ENCODE results near the gene HSPA1B. TPM values are rescaled to one million over a fixed set of nuclear protein-coding genes. Genes with fewer than 3 reads are reported as not detected.

Gene HSPA1B
- total RNA-seq, 1 experiment from 2014 or later: 85.1 TPM

GRCh38 chr6:31861150-31861549 is 33.6 kb downstream of the HSPA1B start:
- peaks cover 7 to 30% (median 17%) of the 10 kb centered on the region in 3 experiments; a peak in 6 of 7 replicates for H3K36me3 Mint-ChIP-seq (ENCODE audit: insufficient read depth in 1 of 3, low read depth in 3 of 3)
- no peak overlapping the region for H2AFZ ChIP-seq (ENCODE audit: low read length)
- H2BK15ac ChIP-seq (ENCODE audit: low read depth, low read length): no peak overlapping the region
- H4K5ac ChIP-seq (ENCODE audit: insufficient read length, low read depth, low read length): no peak overlapping the region
- H3K4me1 Mint-ChIP-seq: peaks cover 13 to 20% of the 10 kb centered on the region in 2 experiments
- no peak overlapping the region for H3K4ac ChIP-seq (ENCODE audit: low read depth, low read length)
- H2AK5ac ChIP-seq (ENCODE audit: insufficient read length, low read length): no peak overlapping the region
- no peak overlapping the region for H2BK5ac ChIP-seq (ENCODE audit: insufficient read length, low read length)
- H3K23ac ChIP-seq (ENCODE audit: insufficient read length, low read depth, low read length): no peak overlapping the region
- no peak overlapping the region for H3K14ac ChIP-seq (ENCODE audit: insufficient read depth, low read length)
- no CpG with 5 or more reads among the region's 7 CpGs for WGBS (ENCODE audit: extremely low coverage, insufficient read length, low lambda C conversion rate)
- no peak overlapping the region for H3K4me2 ChIP-seq (ENCODE audit: insufficient read depth, insufficient read length, low read length)
- H4K8ac ChIP-seq (replicated peaks; ENCODE audit: insufficient read length, low read depth, low read length): no peak overlapping the region
- H4K20me1 ChIP-seq (ENCODE audit: control insufficient read depth, insufficient read depth, insufficient read length): no peaks in the 10 kb centered on the region
- H2BK120ac ChIP-seq (ENCODE audit: low read depth, low read length, poor library complexity, severe bottlenecking): no peak overlapping the region
- no peaks in the 10 kb centered on the region for H3K79me1 ChIP-seq (ENCODE audit: insufficient read depth, low read depth, low read length, poor library complexity, severe bottlenecking)
- no peak overlapping the region for H3K18ac ChIP-seq (ENCODE audit: insufficient read length, low read depth, low read length)
- no peak overlapping the region for H3K9ac ChIP-seq (ENCODE audit: extremely low read depth, insufficient read length, low read length)
- H3K27me3 Mint-ChIP-seq (ENCODE audit: low read depth): peaks cover 2% of the 10 kb centered on the region
- no peak overlapping the region for H2BK20ac ChIP-seq (ENCODE audit: low read depth, low read length, poor library complexity, severe bottlenecking)
- no peak overlapping the region for H3K27ac ChIP-seq (ENCODE audit: insufficient read length, low read depth, low read length)
- H3K27ac Mint-ChIP-seq: no peak overlapping the region
- H3K79me2 ChIP-seq (ENCODE audit: insufficient read depth, low read length): no peaks in the 10 kb centered on the region
- H3K4me3 Mint-ChIP-seq: peak overlapping the region; percentile 84 to 98
- no peak for DNase-seq
- H3K56ac ChIP-seq (ENCODE audit: insufficient read length, low read depth, low read length): no peak overlapping the region
- H4K91ac ChIP-seq (ENCODE audit: insufficient read length, low read depth, low read length): no peak overlapping the region
- H3K27me3 ChIP-seq (ENCODE audit: insufficient read depth, low read length): no peaks in the 10 kb centered on the region
- no peak for TF ChIP-seq CTCF (conservative IDR thresholded peaks at IDR 0.05)
- no peaks in the 10 kb centered on the region for H3K4me1 ChIP-seq (ENCODE audit: insufficient read depth, low read length)
- no peak overlapping the region for H2BK12ac ChIP-seq (ENCODE audit: insufficient read length, low read depth, low read length)
- H3K9me3 Mint-ChIP-seq: no peaks in the 10 kb centered on the region; a peak in 1 of 5 replicates
- H3T11ph ChIP-seq (ENCODE audit: low read length): no peak overlapping the region
- H3K9me3 ChIP-seq (ENCODE audit: control insufficient read depth, low read depth, low read length): no peaks in the 10 kb centered on the region
- H3K23me2 ChIP-seq (ENCODE audit: insufficient read length, low read depth, low read length, poor library complexity, severe bottlenecking): peaks cover 12% of the 10 kb centered on the region

Measured in H9 (cell line).